ENCODE results near the gene ZBTB24. TPM values are rescaled to one million over a fixed set of nuclear protein-coding genes. Genes with fewer than 3 reads are reported as not detected.
"Not testable (repeated sequence)": the region's sequence is repeated elsewhere in the genome, so short reads cannot be mapped to it uniquely, and the experiment has no call there.

ZBTB24 gene
- total RNA-seq, 2 experiments from 2014 or later: 17.8 to 18.5 TPM

- CTCF ChIA-PET: no interaction called here
- POLR2A ChIA-PET: no interaction called here
Observed at GRCh38 chr6:109475625-109476024, 7.4 kb downstream of the ZBTB24 start.

- CTCF ChIA-PET: no interaction called here
Observed at GRCh38 chr6:109474995-109475394, 8.0 kb downstream of the ZBTB24 start.

GRCh38 chr6:109473120-109473519, 9.9 kb downstream of the ZBTB24 start:
- ChIA-PET CTCF (no interaction called here), POLR2A (no interaction called here)

More at GRCh38 chr6:109474995-109475394, 8.0 kb downstream of the ZBTB24 start:
- POLR2A ChIA-PET: no interaction called here

GRCh38 chr6:109472132-109472995, 10.7 kb downstream of the ZBTB24 start:
- POLR2A ChIA-PET: no interaction called here
- CTCF ChIA-PET: interaction anchor here (1.2 kb wide), 1 partner anchor 14 kb away, joined by 3 read pairs; no protein-coding TSS in a partner anchor

- ChIA-PET POLR2A (no interaction called here), CTCF (interaction anchor here (0.8 to 1.2 kb wide), 2 partner anchors 13 to 15 kb away, joined by 3 to 4 read pairs; no protein-coding TSS in a partner anchor)
Observed at GRCh38 chr6:109471105-109471810, 11.8 kb downstream of the ZBTB24 start.

- CTCF ChIA-PET: interaction anchor here (1.0 kb wide), 1 partner anchor 25 kb away, joined by 6 read pairs; no protein-coding TSS in a partner anchor
Observed at GRCh38 chr6:109469591-109470189, 13.3 kb downstream of the ZBTB24 start.

GRCh38 chr6:109467696-109468095, 15.3 kb downstream of the ZBTB24 start:
- ChIA-PET POLR2A (no interaction called here), CTCF (no interaction called here)

More at GRCh38 chr6:109469591-109470189, 13.3 kb downstream of the ZBTB24 start:
- POLR2A ChIA-PET: no interaction called here

GRCh38 chr6:109466212-109466923, 16.7 kb downstream of the ZBTB24 start:
- ChIA-PET POLR2A (no interaction called here), CTCF (no interaction called here)

GRCh38 chr6:109465772-109466171, 17.2 kb downstream of the ZBTB24 start:
- ChIA-PET POLR2A (no interaction called here), CTCF (no interaction called here)

- POLR2A ChIA-PET: no interaction called here
- CTCF ChIA-PET: no interaction called here
Observed at GRCh38 chr6:109461733-109462526, 21.1 kb downstream of the ZBTB24 start.

- POLR2A ChIA-PET, CTCF ChIA-PET: not testable (repeated sequence)
Observed at GRCh38 chr6:109461205-109461604, 21.8 kb downstream of the ZBTB24 start.

- POLR2A ChIA-PET: no interaction called here
Observed at GRCh38 chr6:109460161-109460829, 22.7 kb downstream of the ZBTB24 start.

GRCh38 chr6:109458774-109459531, 24.1 kb downstream of the ZBTB24 start:
- POLR2A ChIA-PET: interaction anchor here (0.6 kb wide), 1 partner anchor 18 kb away, joined by 4 read pairs; the partner anchor contains the start of genes PPIL6 and SMPD2
- CTCF ChIA-PET: interaction anchor here (1.2 to 1.4 kb wide), 4 partner anchors 13 to 28 kb away, joined by 3 to 6 read pairs (median 6); partner anchors contain the start of genes PPIL6 and SMPD2

More at GRCh38 chr6:109460161-109460829, 22.7 kb downstream of the ZBTB24 start:
- CTCF ChIA-PET: interaction anchor here (0.6 to 1.4 kb wide), 2 partner anchors 18 to 903 kb away, joined by 3 read pairs; no protein-coding TSS in a partner anchor

GRCh38 chr6:109457562-109457996, 25.4 kb downstream of the ZBTB24 start:
- CTCF ChIA-PET: interaction anchor here (0.5 to 1.3 kb wide), 3 partner anchors 13 to 74 kb away, joined by 3 to 4 read pairs (median 3); no protein-coding TSS in a partner anchor
- POLR2A ChIA-PET: interaction anchor here (0.7 to 4.5 kb wide), 2 partner anchors 16 to 24 kb away, joined by 8 to 21 read pairs; partner anchors contain the start of gene ZBTB24

GRCh38 chr6:109456710-109457561, 26.1 kb downstream of the ZBTB24 start:
- CTCF ChIA-PET: interaction anchor here (0.5 to 4.0 kb wide), 5 partner anchors 14 to 74 kb away, joined by 3 to 23 read pairs (median 4); partner anchors contain the start of genes PPIL6, SMPD2 and ZBTB24
- POLR2A ChIA-PET: interaction anchor here (1.1 to 4.5 kb wide), 2 partner anchors 15 to 25 kb away, joined by 3 to 21 read pairs; partner anchors contain the start of gene ZBTB24

- ChIA-PET POLR2A (interaction anchor here (1.1 to 4.5 kb wide), 4 partner anchors 14 to 82 kb away, joined by 3 to 21 read pairs (median 4); partner anchors contain the start of genes PPIL6, SMPD2 and ZBTB24), CTCF (interaction anchor here (1.2 to 4.0 kb wide), 5 partner anchors 15 to 29 kb away, joined by 3 to 23 read pairs (median 4); partner anchors contain the start of genes PPIL6, SMPD2 and ZBTB24)
Observed at GRCh38 chr6:109456111-109456583, 26.9 kb downstream of the ZBTB24 start.

Data from activated CD8-positive, alpha-beta memory T cell treated with anti-CD3 and anti-CD28 coated beads for 36 hours (primary cell).